GM19438 (cell line): ENCODE measurements around the gene SP8.
A peak's percentile ranks its signal among the peaks of the same experiment; 100 is the strongest.

Experiments
- ATAC-seq: cut with Tn5 transposase; IDR thresholded peaks from one replicate; pipeline ENCODE4 v1.9.1; 2021; ENCODE audit warnings: low read depth; ENCODE audit not compliant: unreplicated experiment

SP8 gene

DNA sequence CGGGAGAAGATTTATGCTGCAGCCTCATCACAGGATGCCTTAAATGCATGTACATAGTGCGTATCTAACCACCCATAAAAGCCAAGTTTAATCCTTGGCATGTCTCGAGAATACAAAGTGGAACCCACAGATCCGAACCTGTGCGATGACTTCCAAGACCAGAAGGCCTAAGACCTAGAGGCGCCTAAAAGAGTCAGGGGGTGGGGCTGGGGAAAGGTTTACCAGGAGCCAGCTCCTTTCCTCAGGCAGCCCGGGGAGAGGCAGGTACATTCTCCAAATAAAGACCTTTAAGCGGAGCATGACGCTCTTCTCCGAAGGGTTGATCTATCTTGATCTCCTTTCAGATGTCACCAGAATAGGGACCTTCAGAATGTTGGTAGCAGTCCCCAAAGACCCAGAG is 9.7 kb downstream of the SP8 start:
- ATAC-seq: no peak

DNA sequence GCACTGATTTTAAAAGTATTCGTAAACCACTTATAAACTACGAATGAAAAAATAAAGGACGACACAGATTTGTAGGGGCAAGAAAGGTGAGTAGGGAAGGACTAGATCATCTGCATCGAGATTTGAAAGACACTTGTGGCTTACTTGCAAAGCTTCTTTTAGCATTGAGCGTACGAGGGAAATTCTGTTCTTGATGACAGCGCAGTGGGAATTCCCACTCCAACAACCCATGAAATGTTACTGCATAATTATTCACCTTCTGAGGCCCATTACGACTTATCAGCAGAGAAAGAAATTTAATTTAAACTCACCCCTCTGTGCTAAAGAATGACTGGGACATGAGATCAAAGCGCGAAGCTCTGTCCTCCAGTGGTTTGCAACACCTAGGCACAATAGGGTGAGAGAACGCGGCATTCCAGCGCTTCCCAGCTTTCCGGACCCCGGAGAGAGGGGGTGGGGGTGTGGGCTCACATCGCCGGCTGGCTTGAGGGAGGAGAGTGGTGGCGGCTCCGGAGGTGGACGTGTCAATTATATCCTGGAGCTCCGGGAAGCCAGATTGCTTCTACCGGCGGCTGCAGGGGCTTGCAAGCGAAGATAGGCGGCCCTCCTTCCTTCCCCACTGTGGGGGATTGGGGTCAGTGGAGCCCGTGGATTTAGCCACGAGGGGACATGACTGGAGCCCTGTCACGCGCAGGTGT is 10.3 kb downstream of the SP8 start:
- ATAC-seq: no peak

DNA sequence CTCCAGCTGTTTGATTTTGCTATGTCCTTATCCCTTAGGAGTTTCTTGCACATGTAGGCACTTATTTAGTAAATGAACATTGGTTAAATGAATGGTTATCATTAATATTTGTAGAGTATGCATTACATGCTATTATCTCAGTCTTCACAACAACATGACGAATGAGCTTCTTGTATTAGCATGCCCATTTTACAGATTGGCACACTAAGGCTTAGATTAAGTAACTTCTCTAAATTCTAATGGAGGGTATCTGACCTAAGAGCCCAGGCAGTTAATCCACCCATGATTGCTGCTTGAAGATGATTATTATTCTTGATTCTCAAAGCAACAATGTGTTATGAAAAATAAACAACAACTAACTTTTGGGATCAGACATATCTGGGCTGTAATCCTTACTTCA is 32.7 kb downstream of the SP8 start:
- ATAC-seq: no peak

DNA sequence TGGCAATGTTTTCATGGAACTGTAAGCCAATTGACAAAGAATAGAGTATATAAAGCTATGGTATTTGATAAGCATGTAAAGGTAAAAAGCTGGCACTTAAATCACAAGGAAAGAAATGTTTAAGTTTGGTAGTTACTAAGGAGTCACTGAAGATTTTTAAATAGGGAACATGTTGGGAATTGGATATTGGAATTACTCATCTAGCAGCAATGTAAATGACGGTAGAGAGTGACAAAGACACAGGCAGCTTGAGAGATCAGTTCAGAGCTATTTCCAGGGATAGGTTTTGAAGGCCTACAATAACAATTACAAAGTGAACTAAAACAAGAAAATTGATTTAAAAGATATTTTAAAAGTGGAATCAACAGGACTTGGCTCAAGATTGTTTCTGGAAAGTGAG is 36.8 kb downstream of the SP8 start:
- ATAC-seq: no peak

DNA sequence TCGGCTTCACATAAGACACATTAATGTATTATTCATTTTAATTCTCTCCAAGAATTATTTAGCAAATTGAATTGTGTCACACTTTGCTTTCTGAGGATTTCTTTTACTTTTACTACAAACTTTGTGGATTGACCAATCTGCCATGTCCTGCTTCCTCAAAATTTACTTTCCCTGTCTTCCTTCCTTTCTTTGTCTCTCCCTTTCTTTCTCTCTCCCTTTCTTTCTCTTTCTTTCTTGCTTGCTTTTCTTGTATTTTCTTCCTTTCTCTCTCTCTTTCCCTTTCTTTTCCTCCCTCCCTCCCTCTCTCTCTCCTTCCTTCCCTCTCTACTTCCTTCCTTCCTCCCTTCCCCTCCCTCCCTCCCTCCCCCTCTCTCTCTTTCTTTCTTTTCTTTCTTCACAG is 37.8 kb downstream of the SP8 start:
- no peak for ATAC-seq

DNA sequence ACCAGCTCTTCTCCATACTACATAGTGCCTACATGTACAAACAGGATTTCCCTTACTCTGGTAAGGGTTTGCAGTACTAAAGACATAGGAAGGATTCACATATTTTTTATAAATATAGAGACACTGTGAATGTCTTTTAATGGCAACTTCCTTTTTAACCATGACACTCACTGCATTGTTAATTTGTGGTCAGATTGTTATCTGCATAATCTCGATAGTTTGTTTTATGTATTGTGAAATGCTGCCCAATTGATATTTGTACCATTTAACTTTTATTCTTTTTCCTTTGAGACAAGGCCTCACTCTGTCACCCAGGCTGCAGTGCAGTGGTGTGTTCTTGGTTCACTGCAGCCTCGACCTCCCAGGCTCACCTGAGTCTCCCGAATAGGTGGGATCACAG is 39.7 kb downstream of the SP8 start:
- no peak for ATAC-seq

DNA sequence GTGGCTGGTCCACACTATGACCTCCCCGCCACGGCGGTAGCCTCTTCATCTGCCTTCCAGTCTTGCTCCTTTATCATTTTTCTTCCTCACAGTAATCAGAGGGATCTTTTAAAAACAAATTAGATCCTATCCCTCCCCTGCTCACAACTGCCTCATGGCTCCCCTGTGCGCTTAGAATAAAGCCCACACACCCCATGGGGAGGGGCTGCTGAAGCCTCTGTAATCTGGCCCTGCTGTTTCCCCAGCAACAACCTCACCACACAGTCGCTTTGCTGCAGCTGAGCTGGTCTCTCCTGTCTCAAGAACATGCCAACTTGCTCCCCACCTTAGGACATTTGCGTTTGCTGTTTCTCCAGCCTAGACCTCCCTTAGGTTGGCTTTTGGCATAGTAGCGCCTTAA is 41.0 kb downstream of the SP8 start:
- ATAC-seq: no peak

DNA sequence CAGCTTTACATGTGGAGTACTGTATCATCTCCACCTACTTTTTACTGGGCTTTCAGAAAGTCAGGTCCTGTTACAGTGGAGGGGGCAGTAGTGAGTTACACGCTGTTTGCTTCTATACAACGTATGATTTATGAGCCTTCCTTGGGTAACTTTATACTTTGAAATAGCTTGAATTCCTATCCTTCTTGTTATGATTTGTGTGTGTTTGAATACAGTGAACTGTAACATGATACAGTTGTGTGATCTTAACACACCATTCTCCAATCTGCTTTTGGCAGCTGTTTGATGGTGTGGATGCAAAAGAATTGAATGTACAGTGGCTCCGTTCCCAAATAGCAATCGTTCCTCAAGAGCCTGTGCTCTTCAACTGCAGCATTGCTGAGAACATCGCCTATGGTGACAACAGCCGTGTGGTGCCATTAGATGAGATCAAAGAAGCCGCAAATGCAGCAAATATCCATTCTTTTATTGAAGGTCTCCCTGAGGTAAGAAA is 41.7 kb downstream of the SP8 start:
- no peak for ATAC-seq

DNA sequence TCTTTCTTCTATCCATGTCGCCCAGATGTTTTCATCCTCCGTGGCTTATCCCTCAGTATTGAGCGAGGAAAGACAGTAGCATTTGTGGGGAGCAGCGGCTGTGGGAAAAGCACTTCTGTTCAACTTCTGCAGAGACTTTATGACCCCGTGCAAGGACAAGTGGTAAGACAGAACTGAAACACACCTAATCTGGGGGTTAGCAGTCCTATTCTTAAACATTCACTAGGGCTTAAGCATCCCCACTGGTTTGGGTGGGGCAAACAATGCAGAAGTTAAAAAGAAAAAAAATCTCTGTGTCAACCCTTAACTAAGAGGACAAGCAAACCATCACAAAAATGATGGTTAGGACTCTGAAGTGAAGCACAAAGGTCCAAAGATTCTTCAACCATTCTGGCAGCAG is 43.8 kb downstream of the SP8 start:
- ATAC-seq: peak; percentile 51

DNA sequence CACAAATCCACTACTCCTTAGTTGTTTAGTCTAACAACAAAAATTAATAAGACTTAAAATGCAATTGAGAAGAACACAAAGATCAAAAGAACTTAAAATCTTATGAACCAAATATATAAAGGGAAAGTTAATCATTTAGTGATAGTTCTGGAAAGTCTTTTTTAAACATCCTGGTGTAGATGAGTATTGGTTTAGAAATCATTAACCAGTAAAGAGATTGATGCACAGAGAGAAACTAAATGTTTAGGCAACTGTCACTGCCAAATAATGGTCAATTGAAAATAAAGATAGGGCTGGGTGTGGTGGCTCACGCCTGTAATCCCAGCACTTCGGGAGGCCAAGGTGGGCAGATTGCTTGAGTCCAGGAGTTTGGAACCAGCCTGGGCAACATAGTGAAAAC is 44.9 kb downstream of the SP8 start:
- ATAC-seq: no peak

DNA sequence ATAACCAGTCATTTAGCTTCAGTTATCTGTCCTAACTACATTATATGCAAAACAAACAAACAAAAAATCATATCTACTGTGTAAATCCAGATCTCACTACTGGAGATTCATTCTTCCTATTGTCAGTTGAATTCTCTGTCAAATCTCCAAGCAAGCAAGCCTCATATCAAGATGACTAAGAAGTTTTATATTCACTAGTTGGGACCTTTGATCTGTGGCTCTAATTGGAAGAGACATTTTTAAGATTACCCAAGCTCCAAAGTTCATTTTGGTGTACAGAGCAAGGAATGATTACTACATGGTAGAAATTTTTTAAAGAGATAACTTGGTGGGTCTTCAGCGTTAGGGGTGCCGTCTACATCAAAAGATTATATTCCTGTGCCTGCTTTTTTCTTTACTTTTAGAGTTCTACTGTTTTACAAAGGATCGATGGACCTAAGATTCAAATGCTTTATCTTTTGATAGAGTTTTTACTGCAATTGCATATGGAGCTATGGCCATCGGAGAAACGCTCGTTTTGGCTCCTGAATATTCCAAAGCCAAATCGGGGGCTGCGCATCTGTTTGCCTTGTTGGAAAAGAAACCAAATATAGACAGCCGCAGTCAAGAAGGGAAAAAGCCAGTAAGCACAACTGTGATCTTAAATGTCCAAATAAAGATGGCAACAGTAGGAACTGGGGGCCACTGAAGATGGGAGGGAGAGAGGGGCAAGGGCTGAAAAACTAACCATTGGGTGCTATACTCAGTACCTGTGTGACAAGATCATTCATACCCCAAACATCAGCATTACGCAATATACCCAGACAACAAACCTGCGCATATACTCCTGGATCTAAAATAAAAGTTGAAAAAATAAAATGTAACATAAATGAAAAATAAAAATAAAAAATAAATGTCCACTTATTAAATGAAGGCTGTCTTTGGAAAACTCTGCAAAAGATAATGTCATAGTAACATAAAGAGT is 47.9 kb downstream of the SP8 start:
- no peak for ATAC-seq

DNA sequence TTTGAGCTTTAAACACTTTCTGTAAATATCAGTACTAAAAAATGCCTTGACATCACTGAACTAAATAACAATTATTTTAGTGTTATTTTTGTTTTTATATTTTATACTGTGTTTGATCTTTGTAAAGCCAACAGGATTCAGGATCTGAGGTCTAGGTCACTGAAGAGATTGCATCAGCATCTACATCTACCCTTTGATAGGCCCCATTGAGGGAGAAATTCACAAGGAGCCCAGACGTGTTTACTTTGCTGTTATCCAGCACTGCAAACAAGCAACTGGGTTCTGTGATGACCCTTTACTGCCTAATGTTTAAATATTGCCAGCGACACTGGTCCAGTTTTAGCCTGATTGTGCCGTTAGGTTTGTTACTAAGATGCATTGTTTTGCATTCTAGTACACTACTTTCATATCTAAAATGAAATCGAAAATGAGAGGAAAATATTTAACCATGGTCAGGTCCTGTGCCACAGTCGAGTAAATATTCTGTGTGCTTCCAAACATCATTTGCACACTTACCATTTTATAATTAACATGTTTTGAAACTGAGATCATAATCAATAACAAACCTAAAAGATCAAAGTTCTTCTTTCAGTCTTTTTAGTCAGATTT is 48.7 kb downstream of the SP8 start:
- no peak for ATAC-seq

DNA sequence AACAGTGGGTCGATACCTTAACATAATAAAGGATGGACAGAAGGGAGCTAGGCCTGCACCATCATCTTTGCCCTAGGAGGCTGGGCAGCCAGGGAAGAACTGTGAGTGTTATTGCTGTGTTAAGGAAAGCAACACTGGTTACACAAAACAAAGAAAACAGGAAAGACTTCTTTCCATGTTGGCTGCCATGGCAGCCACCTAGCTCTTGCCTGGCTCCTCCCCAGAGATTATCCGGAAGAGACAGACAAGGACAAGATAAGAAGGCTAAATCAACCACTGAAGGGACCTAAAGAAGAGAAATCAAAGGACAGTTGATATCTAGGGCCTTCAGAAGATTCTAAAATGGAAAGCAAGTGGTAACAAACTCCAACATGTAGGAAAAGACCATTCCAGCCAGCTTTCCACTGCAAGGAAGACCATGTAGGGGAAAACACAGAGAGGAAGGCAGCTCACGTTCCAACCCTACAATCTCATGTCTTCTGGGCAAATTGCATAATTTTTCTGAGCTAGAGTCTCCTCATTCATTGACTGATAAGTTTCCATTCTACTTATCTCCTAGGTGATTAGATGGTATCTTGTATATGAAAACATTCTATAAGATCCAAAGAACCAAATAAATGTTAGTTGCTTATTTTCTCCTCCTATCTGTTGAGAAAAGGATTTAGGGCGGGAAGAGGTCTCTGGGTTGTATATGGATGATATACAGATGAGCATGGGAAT is 51.2 kb downstream of the SP8 start:
- ATAC-seq: no peak
